Neural crest cell (in vitro differentiated cells): ENCODE measurements around the gene NTN1. TPM values are rescaled to one million over a fixed set of nuclear protein-coding genes. Genes with fewer than 3 reads are reported as not detected.

Source experiments
- DNase-seq: peaks from one replicate; pipeline ENCODE4 v3.0.0; 2021; ENCODE audit warnings: low read depth, mixed read lengths, low spot score
- H3K27ac Mint-ChIP-seq: one replicate; pipeline ENCODE4 v1.8.0; 2021; ENCODE audit warnings: mild to moderate bottlenecking, mixed read lengths; ENCODE audit not compliant: unreplicated experiment
- H3K27me3 Mint-ChIP-seq: 2 replicates; pipeline ENCODE4 v1.8.0; 2021; ENCODE audit warnings: low read depth, mild to moderate bottlenecking, mixed read lengths
- H3K36me3 Mint-ChIP-seq: 2 replicates; pipeline ENCODE4 v1.8.0; 2021; ENCODE audit warnings: low read depth, mild to moderate bottlenecking, mixed read lengths
- H3K4me1 Mint-ChIP-seq: 2 replicates; pipeline ENCODE4 v1.8.0; 2021; ENCODE audit warnings: mixed read lengths
- H3K4me3 Mint-ChIP-seq: one replicate; pipeline ENCODE4 v1.8.0; 2021; ENCODE audit warnings: mild to moderate bottlenecking, mixed read lengths
- H3K9me3 Mint-ChIP-seq: 2 replicates; pipeline ENCODE4 v1.8.0; 2021; ENCODE audit warnings: mixed read lengths
- total RNA-seq: library from RNA; stranded (reverse); gene quantifications from 2 replicates; pipeline ENCODE4 v1.2.1, GENCODE V29; 2021
- TF ChIP-seq, protein P1 (sequence below): fragments of 200-600 bp; sonication (generic); conservative IDR thresholded peaks from 2 replicates; pipeline ENCODE4 v1.5.0; 2021; ENCODE audit warnings: antibody characterized with exemption, mild to moderate bottlenecking

NTN1 gene
- total RNA-seq, 1 donor from 2014 or later, result 10.1 TPM

DNA sequence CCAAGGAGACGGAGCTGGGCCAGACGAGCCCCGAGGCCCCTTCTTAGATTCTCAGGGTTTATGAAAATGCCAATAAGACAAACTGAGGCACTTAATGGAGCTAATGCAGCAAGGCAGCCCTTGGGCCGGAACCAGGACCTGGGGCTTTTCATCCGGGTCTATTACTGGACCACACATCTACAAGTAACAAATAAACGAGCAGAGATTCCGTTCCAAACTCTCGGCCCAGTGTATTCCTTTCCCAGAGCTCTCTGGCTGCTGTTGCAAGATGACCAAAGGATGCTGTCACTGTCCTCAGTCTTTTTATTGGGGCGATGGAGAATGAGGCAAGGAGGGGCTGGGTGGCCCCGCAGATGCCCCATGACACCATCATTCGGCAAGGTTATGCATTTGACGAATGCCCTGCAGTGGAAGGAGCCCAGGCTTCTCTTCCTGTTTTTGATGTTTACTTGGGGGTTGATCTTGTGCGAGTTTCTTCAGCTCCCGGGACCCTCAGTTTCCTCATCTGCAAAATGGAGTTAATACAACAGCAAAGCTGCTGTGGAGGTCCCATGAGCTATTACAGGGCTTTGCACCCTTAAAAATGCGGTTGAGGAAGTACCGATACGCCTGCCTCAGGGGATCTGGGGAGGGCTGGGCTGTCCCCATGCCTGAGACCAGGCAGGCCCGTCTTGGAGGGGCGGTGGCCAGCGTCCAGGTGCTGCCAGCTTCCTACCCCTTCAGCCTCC, 1.1 kb upstream of the NTN1 start:
- peaks cover 18% of the 10 kb centered on the region for H3K4me1 Mint-ChIP-seq
- TF ChIP-seq, protein P1, sequence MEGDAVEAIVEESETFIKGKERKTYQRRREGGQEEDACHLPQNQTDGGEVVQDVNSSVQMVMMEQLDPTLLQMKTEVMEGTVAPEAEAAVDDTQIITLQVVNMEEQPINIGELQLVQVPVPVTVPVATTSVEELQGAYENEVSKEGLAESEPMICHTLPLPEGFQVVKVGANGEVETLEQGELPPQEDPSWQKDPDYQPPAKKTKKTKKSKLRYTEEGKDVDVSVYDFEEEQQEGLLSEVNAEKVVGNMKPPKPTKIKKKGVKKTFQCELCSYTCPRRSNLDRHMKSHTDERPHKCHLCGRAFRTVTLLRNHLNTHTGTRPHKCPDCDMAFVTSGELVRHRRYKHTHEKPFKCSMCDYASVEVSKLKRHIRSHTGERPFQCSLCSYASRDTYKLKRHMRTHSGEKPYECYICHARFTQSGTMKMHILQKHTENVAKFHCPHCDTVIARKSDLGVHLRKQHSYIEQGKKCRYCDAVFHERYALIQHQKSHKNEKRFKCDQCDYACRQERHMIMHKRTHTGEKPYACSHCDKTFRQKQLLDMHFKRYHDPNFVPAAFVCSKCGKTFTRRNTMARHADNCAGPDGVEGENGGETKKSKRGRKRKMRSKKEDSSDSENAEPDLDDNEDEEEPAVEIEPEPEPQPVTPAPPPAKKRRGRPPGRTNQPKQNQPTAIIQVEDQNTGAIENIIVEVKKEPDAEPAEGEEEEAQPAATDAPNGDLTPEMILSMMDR, result no peak
- H3K27me3 Mint-ChIP-seq, result peaks cover 58% of the 10 kb centered on the region
- H3K27ac Mint-ChIP-seq, result no peak overlapping the region
- DNase-seq, result no peak
- no peaks in the 10 kb centered on the region for H3K36me3 Mint-ChIP-seq
- no peaks in the 10 kb centered on the region for H3K9me3 Mint-ChIP-seq
- H3K4me3 Mint-ChIP-seq, result peak overlapping the region; percentile 84

DNA sequence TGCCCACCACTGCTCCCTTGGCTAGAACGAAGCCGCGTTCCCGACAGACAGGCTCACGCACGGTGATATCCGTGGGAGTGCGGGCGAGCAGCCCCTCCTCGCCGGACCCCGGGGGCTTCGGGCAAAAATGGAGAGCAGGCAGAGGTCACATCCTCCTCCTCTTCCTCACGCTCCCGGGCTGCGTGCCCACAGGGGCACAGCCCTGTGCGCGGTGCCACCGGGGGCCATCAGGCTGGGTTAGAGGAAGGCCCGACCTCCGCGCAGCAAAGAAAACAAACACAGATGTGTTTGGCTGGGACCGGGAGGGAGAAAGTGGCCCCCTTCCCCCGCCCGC, 519 bp upstream of the NTN1 start:
- peaks cover 18% of the 10 kb centered on the region for H3K4me1 Mint-ChIP-seq
- H3K4me3 Mint-ChIP-seq, result peak overlapping the region; percentile 84
- H3K36me3 Mint-ChIP-seq, result no peaks in the 10 kb centered on the region
- peaks cover 59% of the 10 kb centered on the region for H3K27me3 Mint-ChIP-seq
- TF ChIP-seq, protein P1, result no peak
- H3K27ac Mint-ChIP-seq, result no peak overlapping the region
- H3K9me3 Mint-ChIP-seq, result no peaks in the 10 kb centered on the region
- DNase-seq, result no peak

DNA sequence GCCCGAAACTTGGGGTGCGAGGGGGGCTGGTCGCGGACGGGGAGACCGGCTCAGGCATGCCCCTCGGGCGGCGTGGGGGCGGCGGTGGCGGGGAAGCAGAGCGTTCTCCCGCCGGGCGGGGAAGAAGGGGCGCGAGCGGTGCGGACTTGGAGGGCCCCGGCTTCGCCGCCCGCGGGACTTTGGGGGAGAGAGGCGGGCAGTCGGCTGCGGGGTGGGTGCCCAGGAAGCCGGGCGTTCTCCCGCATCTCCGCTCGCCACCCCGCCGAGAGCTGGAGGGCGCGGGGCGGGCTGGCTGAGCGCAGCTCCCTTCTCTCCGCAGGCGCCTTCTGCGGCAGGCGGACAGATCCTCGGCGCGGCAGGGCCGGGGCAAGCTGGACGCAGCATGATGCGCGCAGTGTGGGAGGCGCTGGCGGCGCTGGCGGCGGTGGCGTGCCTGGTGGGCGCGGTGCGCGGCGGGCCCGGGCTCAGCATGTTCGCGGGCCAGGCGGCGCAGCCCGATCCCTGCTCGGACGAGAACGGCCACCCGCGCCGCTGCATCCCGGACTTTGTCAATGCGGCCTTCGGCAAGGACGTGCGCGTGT, 772 bp downstream of the NTN1 start:
- Mint-ChIP-seq H3K9me3 (no peaks in the 10 kb centered on the region), H3K27ac (no peak overlapping the region), H3K4me3 (peak overlapping the region; percentile 94), H3K36me3 (no peaks in the 10 kb centered on the region), H3K27me3 (peaks cover 71% of the 10 kb centered on the region), H3K4me1 (peaks cover 18% of the 10 kb centered on the region)
- peak; percentile 49 for DNase-seq
- TF ChIP-seq, protein P1, result no peak

DNA sequence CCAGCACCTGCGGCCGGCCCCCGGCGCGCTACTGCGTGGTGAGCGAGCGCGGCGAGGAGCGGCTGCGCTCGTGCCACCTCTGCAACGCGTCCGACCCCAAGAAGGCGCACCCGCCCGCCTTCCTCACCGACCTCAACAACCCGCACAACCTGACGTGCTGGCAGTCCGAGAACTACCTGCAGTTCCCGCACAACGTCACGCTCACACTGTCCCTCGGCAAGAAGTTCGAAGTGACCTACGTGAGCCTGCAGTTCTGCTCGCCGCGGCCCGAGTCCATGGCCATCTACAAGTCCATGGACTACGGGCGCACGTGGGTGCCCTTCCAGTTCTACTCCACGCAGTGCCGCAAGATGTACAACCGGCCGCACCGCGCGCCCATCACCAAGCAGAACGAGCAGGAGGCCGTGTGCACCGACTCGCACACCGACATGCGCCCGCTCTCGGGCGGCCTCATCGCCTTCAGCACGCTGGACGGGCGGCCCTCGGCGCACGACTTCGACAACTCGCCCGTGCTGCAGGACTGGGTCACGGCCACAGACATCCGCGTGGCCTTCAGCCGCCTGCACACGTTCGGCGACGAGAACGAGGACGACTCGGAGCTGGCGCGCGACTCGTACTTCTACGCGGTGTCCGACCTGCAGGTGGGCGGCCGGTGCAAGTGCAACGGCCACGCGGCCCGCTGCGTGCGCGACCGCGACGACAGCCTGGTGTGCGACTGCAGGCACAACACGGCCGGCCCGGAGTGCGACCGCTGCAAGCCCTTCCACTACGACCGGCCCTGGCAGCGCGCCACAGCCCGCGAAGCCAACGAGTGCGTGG, 1.5 kb downstream of the NTN1 start:
- Mint-ChIP-seq H3K36me3 (no peaks in the 10 kb centered on the region), H3K9me3 (no peaks in the 10 kb centered on the region), H3K4me1 (peaks cover 18% of the 10 kb centered on the region), H3K4me3 (peak overlapping the region; percentile 94), H3K27ac (no peak overlapping the region), H3K27me3 (peaks cover 77% of the 10 kb centered on the region)
- no peak for DNase-seq
- TF ChIP-seq, protein P1, result no peak

DNA sequence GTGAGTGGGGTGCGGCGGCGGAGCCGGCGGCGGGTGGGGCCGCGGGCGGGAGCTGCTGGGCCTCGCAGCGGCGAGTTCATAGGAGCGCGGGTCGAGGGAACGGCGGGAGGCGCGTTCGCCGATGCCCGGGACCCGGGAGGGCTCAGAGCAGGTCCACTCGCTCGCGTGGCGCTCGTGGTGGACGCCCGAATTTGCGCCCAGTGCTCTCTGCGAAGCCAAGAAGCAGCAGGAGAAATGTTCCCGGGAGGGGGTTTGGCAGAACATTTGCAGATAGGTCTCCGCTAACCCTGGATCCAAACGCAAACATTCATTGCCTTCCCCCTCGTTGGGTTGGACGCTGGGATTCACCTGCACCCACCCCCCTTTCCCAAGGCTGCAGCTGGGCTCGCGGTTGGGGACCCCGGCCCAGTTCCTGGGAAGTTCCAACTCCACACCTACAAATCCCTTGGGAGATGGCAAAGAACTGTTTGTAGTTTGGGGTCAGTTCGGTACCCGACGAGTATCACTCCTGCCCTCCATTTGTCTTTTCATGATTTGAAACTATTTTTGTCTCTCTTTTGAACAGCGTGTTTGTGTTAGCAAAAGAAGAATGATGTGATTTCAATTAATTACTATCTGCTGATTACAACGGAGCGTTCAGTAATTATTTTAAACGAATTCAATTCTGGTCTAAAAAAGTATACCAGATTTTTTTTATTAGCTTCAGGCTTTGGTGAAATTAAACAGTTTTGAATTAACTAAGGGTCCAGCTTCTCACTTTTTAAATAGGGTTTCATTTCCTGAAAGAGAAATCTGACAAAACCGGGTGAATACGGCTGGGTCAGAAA, 2.3 kb downstream of the NTN1 start:
- no peak overlapping the region for H3K27ac Mint-ChIP-seq
- no peaks in the 10 kb centered on the region for H3K36me3 Mint-ChIP-seq
- H3K4me3 Mint-ChIP-seq, result peak overlapping the region; percentile 80
- TF ChIP-seq, protein P1, result no peak
- DNase-seq, result no peak
- peaks cover 83% of the 10 kb centered on the region for H3K27me3 Mint-ChIP-seq
- no peaks in the 10 kb centered on the region for H3K9me3 Mint-ChIP-seq
- H3K4me1 Mint-ChIP-seq, result peaks cover 21% of the 10 kb centered on the region
